Ovary (tissue), 9 donors: ENCODE measurements around the gene AP1G1. TPM values are rescaled to one million over a fixed set of nuclear protein-coding genes. Genes with fewer than 3 reads are reported as not detected.

Source experiments
- DNase-seq, 5 donors: peaks; one replicate each; pipeline ENCODE4 v3.0.0-alpha.2; 2019 to 2020
- H3K27ac ChIP-seq, 2 donors: fragments of 200-600 bp; one replicate each; pipeline versions ENCODE4 v1.5.1 to v1.8.0; 2019 to 2022
- H3K27me3 ChIP-seq: fragments of 200-600 bp; one replicate; pipeline ENCODE4 v1.8.0; 2022
- H3K36me3 ChIP-seq: fragments of 200-600 bp; sonication (generic); one replicate; pipeline ENCODE4 v1.5.1; 2019
- H3K4me1 ChIP-seq: one replicate; pipeline ENCODE4 v1.8.1; 2013; ENCODE audit warnings: mild to moderate bottlenecking, moderate library complexity; ENCODE audit not compliant: insufficient read depth
- H3K4me3 ChIP-seq: fragments of 200-600 bp; sonication (generic); one replicate; pipeline ENCODE4 v1.5.1; 2017
- H3K9me3 ChIP-seq, 2 donors: fragments of 200-600 bp in 1 of 2; sonication (generic) in 1 of 2; one replicate each; pipeline versions ENCODE4 v1.5.1 to v1.8.1; 2013 to 2019; ENCODE audit warnings: mild to moderate bottlenecking in 1 of 2, moderate library complexity in 1 of 2
- EP300 ChIP-seq: sonication (generic); formaldehyde crosslinking; IDR thresholded peaks from one replicate; pipeline ENCODE4 v1.6.1; 2017; ENCODE audit warnings: antibody characterized with exemption
- POLR2A ChIP-seq: fragments of 450-650 bp; IDR thresholded peaks from one replicate; pipeline ENCODE4 v1.6.1; 2017; ENCODE audit warnings: antibody characterized with exemption, mild to moderate bottlenecking, moderate library complexity
- WGBS, 3 donors: extraction: QIAGEN DNeasy Blood & Tissue Kit in 1 of 3; methylation state at CpG; one replicate each; pipeline versions ENCODE4 v1.1.5 to v1.1.7; 2013 to 2017; 5-methylcytosine and 5-hydroxymethylcytosine counted together
- intact Hi-C, 4 donors: fragments of 100-400 bp; cut with DNase I; formaldehyde crosslinking; loops; one replicate each; pipeline versions ENCODE4 v1.11.0 to v1.15.1; 2022 to 2023
- polyA plus RNA-seq, 2 donors: library from polyadenylated mRNA; stranded (reverse); fragments of 200-250 nt in 1 of 2; fragments of 350-450 nt in 1 of 2; fragmentation: Illumina TruSeq in 1 of 2; extraction: RNeasy Lipid Tissue Mini Kit (QIAGEN cat#74804) in 1 of 2; gene quantifications; one replicate each; pipeline ENCODE4 v1.2.3, GENCODE V29; 2013 to 2014
- total RNA-seq, 7 donors: library from RNA; depleted of rRNA in 2 of 7; stranded (reverse); fragments of >200 nt in 2 of 7; fragmentation: NEBNext Ultra II Directional in 3 of 7; extraction: Animal tissue kit (Norgen Biotek cat#: 25700) in 3 of 7; gene quantifications; one replicate each; pipeline versions ENCODE4 v1.1.0 to v1.2.4, GENCODE V29; 2016 to 2023
- TF ChIP-seq, protein P1 (sequence below), 3 donors: fragments of 450-650 bp in 2 of 3; fragments of 200-600 bp in 1 of 3; IDR thresholded peaks; one replicate each; pipeline versions ENCODE4 v1.5.1 to v1.8.0; 2016 to 2022; ENCODE audit warnings: antibody characterized with exemption in 3 of 3, mild to moderate bottlenecking in 1 of 3
- donor health status: DM: no; HTN: no; CAD: no; lungs with moderate emphysema.
- donor health status: DM: no; HTN: no; CAD: no.
- donor health status: Bipolar disorder and iron deficiency.
- donor health status: DM: yes; HTN: yes; CAD: no.
- donor health status: DM: no; HTN: no; CAD: no.
- donor health status: DM: yes; HTN: yes; CAD: no.

The AP1G1 gene
- total and polyA plus RNA-seq, 9 donors, result 14.2 to 71.7 (median 54.3) TPM

DNA sequence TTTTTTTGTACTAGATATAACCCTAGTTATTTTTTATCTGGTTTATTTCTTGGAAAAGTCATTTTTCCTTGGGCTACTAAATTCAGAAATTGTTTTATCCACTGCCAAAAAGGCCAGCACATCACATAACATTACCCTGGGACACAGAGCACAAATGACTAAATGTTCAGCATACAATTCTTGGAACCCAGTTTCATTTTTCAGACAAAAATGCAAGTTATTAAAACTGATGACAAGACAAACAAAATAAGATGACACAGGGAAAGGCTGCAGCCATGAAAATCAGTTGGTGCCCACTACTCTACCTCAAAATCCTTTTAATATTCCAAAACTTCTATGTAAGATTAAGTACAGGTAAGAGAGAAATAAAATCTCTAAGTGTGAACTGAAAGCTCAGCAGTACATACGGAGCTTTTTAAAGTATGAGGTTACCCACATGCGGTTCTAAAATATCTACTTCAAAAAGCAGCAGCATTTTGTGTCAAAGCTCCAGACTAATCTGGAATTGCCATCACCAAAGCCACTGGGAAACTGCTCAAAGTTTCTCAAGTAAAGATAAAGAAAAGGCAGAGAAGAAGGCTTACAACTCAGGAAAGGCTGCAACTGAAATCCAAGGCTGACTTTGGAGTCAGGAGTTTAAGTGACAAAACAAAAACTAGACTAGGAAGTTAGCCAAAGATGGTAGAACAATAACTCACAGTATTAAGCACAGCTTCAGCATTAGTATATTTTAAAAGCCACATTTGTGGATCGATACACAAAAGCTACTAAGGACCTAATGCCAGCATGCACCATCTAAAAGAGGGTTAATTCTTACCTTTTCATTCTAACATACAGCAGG, 41.4 kb downstream of the AP1G1 start:
- no peak for DNase-seq
- Histone ChIP-seq H3K4me3 (no peak overlapping the region), H3K4me1 (no peaks in the 10 kb centered on the region), H3K27ac (no peak overlapping the region), H3K36me3 (no peaks in the 10 kb centered on the region), H3K27me3 (no peaks in the 10 kb centered on the region), H3K9me3 (no peaks in the 10 kb centered on the region)
- 81 to 84% (median 82%) methylated on average over 3 of the region's 3 CpGs for WGBS, 3 donors
- TF ChIP-seq POLR2A (no peak), EP300 (no peak)
- TF ChIP-seq, protein P1, sequence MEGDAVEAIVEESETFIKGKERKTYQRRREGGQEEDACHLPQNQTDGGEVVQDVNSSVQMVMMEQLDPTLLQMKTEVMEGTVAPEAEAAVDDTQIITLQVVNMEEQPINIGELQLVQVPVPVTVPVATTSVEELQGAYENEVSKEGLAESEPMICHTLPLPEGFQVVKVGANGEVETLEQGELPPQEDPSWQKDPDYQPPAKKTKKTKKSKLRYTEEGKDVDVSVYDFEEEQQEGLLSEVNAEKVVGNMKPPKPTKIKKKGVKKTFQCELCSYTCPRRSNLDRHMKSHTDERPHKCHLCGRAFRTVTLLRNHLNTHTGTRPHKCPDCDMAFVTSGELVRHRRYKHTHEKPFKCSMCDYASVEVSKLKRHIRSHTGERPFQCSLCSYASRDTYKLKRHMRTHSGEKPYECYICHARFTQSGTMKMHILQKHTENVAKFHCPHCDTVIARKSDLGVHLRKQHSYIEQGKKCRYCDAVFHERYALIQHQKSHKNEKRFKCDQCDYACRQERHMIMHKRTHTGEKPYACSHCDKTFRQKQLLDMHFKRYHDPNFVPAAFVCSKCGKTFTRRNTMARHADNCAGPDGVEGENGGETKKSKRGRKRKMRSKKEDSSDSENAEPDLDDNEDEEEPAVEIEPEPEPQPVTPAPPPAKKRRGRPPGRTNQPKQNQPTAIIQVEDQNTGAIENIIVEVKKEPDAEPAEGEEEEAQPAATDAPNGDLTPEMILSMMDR (IDR thresholded peaks at IDR 0.05), result no peak
- intact Hi-C loops, result no loop called here

DNA sequence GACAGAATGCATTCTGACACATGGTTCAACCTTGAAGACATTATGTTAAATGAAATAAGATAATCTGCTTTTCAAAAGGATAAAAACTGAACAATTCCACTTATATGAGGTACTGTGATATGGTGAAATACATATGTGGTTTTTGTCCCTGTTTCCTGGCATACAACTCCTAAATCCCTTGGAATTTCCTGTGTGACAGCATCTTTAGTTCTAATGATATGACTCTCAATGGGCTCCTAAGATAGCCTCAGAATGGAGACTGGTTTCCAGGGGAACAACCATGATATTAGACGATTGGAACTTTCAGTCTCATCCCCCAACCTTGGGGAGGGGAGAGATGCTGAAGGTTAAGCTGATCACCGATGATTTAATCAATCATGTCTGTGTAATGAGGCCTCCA, 46.4 kb downstream of the AP1G1 start:
- Histone ChIP-seq H3K27ac (no peak overlapping the region), H3K4me3 (no peak overlapping the region), H3K36me3 (no peaks in the 10 kb centered on the region), H3K9me3 (no peaks in the 10 kb centered on the region), H3K27me3 (no peaks in the 10 kb centered on the region), H3K4me1 (no peaks in the 10 kb centered on the region)
- DNase-seq, result no peak
- WGBS, 3 donors, result 82 to 86% (median 83%) methylated on average over 2 of the region's 2 CpGs
- TF ChIP-seq, protein P1 (IDR thresholded peaks at IDR 0.05), result no peak
- TF ChIP-seq EP300 (no peak), POLR2A (no peak)
- intact Hi-C loops, result no loop called here

DNA sequence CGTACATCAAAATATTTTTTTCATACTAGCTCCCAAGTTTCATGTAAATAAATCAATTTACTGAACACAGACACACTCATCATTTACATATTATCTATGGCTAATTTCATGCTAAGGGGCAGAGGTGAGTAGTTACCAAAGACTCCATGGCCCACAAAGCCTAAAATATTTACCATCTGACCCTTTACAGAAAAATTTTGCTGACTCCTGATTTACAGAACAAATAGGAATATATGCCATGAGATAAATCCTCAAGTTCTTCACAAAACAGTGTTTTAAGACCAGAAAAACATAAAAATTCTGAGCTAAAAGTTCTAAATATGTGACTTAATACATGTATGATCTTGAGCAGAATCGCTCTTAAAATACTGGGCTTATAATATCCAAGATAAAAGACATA, 47.5 kb downstream of the AP1G1 start:
- H3K4me3 ChIP-seq, result no peak overlapping the region
- WGBS, 3 donors, result 94 to 98% (median 97%) methylated on average over 2 of the region's 2 CpGs
- no peaks in the 10 kb centered on the region for H3K36me3 ChIP-seq
- no peak overlapping the region for H3K27ac ChIP-seq
- TF ChIP-seq POLR2A, result no peak
- TF ChIP-seq, protein P1 (IDR thresholded peaks at IDR 0.05), result no peak
- TF ChIP-seq EP300, result no peak
- H3K9me3 ChIP-seq, result no peaks in the 10 kb centered on the region
- no peaks in the 10 kb centered on the region for H3K27me3 ChIP-seq
- DNase-seq, result no peak
- intact Hi-C loops, result no loop called here
- no peaks in the 10 kb centered on the region for H3K4me1 ChIP-seq

DNA sequence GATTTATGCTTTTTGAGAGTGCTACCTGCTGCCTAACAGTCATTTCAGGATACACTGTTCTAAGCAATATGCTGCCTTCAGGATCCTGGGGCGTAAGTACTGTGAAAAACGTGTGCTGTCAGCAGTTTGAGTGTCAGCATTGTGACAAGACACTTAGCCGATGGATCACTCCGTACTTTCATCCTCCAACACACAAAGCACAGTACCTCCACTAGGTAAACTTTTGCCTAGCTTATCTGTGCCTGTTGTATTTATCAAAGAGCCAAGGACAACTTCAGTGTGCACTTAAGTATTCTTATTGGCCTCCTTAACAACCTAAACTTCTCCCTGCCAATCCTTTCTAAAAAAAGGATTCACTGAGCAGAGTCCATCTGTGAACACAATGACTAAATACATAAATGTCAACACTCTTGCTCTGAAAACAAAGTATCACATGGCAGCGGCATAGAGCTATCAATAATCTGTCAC, 50.3 kb downstream of the AP1G1 start:
- intact Hi-C loops, result no loop called here
- Histone ChIP-seq H3K4me3 (no peak overlapping the region), H3K27me3 (no peaks in the 10 kb centered on the region), H3K27ac (no peak overlapping the region), H3K36me3 (peaks cover 4% of the 10 kb centered on the region), H3K4me1 (no peaks in the 10 kb centered on the region), H3K9me3 (no peaks in the 10 kb centered on the region)
- 81 to 83% (median 82%) methylated on average over 5 of the region's 5 CpGs for WGBS, 3 donors
- TF ChIP-seq, protein P1 (IDR thresholded peaks at IDR 0.05), result no peak
- TF ChIP-seq EP300 (no peak), POLR2A (no peak)
- no peak for DNase-seq
